ENCODE data around the gene KRTAP8-1.

KRTAP8-1 gene, protein sequence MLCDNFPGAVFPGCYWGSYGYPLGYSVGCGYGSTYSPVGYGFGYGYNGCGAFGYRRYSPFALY

GRCh38 chr21:30813174-30813573, at the start of gene KRTAP8-1:
Gene KRTAP8-1, minus strand, starts transcription at chr21:30813274. Its CDS starts 54 bp downstream, at chr21:30813220.
- no peak for DNase-seq (ENCODE audit: low read depth in 2 of 2)

GRCh38 chr21:30847627-30848500, 34.8 kb upstream of the KRTAP8-1 start:
- no peak for DNase-seq (ENCODE audit: low read depth in 2 of 2)

GRCh38 chr21:30842990-30843389, 29.9 kb upstream of the KRTAP8-1 start:
- no peak for DNase-seq (ENCODE audit: low read depth in 2 of 2)

- DNase-seq (ENCODE audit: low read depth in 2 of 2): peak; percentile 9
Measured at GRCh38 chr21:30839304-30839703, 26.2 kb upstream of the KRTAP8-1 start.

DNA sequence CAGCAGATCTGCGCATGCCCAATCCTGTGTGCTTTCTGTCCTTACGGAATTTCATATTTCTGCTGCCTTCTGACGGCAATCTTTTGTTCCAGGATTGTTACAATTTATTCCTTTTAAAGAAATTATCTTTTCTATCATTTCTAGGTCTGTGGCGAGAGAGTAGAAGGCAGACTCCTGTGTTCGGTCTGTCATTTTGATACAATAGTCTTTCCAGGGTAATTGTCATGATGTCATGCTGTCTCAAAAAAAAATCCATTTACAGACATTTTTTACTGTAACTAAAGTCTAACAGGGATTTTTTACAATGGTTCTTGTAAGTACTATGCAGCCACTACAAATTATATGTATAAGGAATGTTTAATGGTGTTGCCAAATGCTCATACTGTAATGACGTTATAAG, 25.5 kb upstream of the KRTAP8-1 start:
- no peak for DNase-seq (ENCODE audit: low read depth in 2 of 2)

DNA sequence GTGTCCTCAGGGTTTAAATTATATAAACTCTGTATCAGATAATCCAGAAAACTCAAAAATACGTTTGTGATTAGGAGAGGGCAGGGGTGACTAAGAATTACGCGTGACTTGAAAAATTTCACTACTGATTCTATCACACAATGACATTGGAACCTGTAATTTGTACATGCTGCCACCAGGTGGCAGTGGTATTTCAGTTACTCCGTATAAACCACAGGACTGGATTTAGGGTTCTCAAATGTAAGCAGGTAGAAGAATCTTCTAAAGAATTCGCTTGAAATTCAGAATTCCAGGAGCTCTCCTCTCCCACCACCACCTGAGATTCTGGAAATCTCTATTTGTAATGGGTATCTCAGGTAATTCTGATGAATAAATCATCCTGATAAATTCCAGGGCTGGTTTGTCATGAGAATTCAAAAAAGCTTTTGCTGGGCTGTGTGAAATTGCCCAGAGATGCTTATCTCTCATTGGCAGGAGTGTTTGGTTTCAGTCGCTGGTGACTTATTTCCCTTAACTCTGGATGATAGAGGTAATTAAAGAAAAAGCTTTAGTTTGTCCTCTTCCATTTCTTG, 18.2 kb upstream of the KRTAP8-1 start:
- DNase-seq (ENCODE audit: low read depth in 2 of 2): peak; percentile 8 to 27

DNA sequence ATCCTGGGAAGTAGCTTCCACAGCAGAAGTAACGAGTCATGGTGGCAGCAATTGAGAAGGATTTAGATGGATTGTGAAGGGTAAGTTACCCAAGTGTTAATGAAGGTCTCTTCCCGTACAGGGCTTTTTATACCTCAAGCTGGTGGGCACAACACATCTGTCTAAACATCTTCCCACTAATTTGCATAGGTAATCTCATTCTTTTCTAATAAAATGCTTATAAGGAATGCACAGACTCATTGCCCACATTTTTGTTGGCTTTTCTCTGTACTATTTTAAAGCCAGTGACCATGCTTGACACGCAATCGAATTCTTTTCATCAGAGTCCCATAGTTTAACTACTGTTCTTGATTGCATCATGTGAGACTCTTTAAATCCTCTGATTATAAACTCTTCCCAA, 16.6 kb upstream of the KRTAP8-1 start, which contains the start of gene KRTAP7-1:
KRTAP7-1 (minus strand) TSS at position 101 of the 400 bp plus-strand sequence; CDS start at position 40, 61 bp downstream.
- no peak for DNase-seq (ENCODE audit: low read depth in 2 of 2)

DNA sequence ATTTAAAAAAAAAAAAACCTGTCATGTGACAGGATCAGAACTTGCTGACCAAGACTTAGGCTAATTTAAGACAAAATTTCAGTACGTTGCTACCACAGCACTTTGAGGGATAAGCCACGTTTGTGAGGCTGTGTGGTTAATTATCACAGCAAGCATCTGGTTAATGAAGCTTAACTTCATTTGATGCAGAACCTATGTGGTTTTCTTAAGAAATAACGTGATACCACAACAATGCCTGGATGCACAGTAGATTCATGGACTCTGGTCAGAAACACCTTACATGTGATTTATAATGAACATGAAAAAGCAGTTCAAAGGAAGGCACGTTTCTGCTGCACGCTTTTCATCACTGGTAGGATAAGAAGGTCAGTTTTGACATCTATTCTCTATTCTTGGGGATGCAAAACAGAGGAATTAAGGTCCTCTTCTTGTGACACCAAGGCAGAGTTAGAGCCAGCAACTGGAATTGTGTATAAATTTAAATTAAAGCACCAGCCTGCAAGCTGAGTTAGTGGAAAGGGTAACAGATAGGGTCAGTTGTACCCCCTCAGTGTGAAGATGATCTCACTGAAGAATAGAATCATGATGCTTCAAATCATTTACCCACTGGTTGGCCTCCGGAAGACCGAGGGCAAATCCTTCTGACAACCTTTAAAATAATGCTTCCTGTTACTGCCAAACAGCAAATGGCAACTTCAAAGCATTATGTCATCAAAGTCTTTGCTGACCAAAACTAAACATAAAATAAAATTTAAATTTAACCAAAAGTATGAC, 6.0 kb upstream of the KRTAP8-1 start:
- DNase-seq (ENCODE audit: low read depth in 2 of 2): no peak

GRCh38 chr21:30800605-30801004, 12.5 kb downstream of the KRTAP8-1 start:
- no peak for DNase-seq (ENCODE audit: low read depth in 2 of 2)

GRCh38 chr21:30793581-30794314, 19.3 kb downstream of the KRTAP8-1 start:
- no peak for DNase-seq (ENCODE audit: low read depth in 2 of 2)

- no peak for DNase-seq (ENCODE audit: low read depth in 2 of 2)
Measured at GRCh38 chr21:30779249-30779648, 33.8 kb downstream of the KRTAP8-1 start.

- DNase-seq (ENCODE audit: low read depth in 2 of 2): no peak
Measured at GRCh38 chr21:30769724-30770431, 43.2 kb downstream of the KRTAP8-1 start.
